ENCODE results near the gene LMF2.

- no peak for TF ChIP-seq CTCF (conservative IDR thresholded peaks at IDR 0.05; ENCODE audit: low read depth, low read length)
- no peak for TF ChIP-seq EZH2 (IDR thresholded peaks at IDR 0.05; ENCODE audit: low read length, unreplicated experiment)
- TF ChIP-seq EZH2phosphoT487 (IDR thresholded peaks at IDR 0.05; ENCODE audit: borderline replicate concordance, low read length) = no peak
Observed at GRCh38 chr22:50471962-50472361, 35.5 kb downstream of the LMF2 start.
